Measurements from ENCODE around the gene TOX3. TPM values are rescaled to one million over a fixed set of nuclear protein-coding genes. Genes with fewer than 3 reads are reported as not detected.

The TOX3 gene
- total RNA-seq, 1 experiment from 2014 or later: 20.2 TPM

DNA sequence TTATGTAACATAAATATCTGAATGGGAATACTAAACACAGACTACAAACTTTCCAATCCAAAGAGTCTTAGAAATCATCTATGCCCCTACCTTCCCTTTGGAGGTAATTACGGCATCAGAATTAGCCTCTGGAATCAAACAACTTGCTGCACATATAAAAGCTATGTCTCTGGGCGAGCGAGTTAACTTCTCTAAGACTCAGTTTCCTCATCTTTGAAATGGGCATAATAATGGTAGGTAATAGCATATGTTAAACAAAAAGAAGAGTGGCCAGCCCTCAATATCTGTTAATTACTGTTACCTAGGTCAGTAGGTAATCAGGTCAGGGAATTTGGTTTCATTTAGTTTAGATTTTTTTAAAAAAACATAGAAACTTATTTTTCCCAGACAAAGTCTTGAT, 153.5 kb downstream of the TOX3 start:
- WGBS (ENCODE audit: extremely low coverage, insufficient read length, low lambda C conversion rate): no CpG with 5 or more reads among the region's 3 CpGs
- no peaks in the 10 kb centered on the region for H3K79me2 ChIP-seq (ENCODE audit: insufficient read depth, low read length)

More for the DNA sequence above, 153.5 kb downstream of the TOX3 start:
- H2BK12ac ChIP-seq (ENCODE audit: insufficient read length, low read depth, low read length): no peak overlapping the region
- no peak overlapping the region for H3K23ac ChIP-seq (ENCODE audit: insufficient read length, low read depth, low read length)
- no peaks in the 10 kb centered on the region for H4K20me1 ChIP-seq (ENCODE audit: control insufficient read depth, insufficient read depth, insufficient read length)
- peaks cover 2% of the 10 kb centered on the region; the same call in 1 of the 2 replicates for H3K27me3 Mint-ChIP-seq (ENCODE audit: low read depth)
- no peak overlapping the region for H3K27ac Mint-ChIP-seq
- no peak overlapping the region for H2BK20ac ChIP-seq (ENCODE audit: low read depth, low read length, poor library complexity, severe bottlenecking)
- H3K23me2 ChIP-seq (ENCODE audit: insufficient read length, low read depth, low read length, poor library complexity, severe bottlenecking): no peaks in the 10 kb centered on the region
- H3K18ac ChIP-seq (ENCODE audit: insufficient read length, low read depth, low read length): no peak overlapping the region
- no peaks in the 10 kb centered on the region for H3K4me1 ChIP-seq (ENCODE audit: insufficient read depth, low read length)
- DNase-seq: no peak
- H3K9me3 ChIP-seq (ENCODE audit: control insufficient read depth, low read depth, low read length): no peaks in the 10 kb centered on the region
- no peak overlapping the region for H2AK5ac ChIP-seq (ENCODE audit: insufficient read length, low read length)
- H3K79me1 ChIP-seq (ENCODE audit: insufficient read depth, low read depth, low read length, poor library complexity, severe bottlenecking): no peaks in the 10 kb centered on the region
- H2AFZ ChIP-seq (ENCODE audit: low read length): no peak overlapping the region
- no peak overlapping the region for H3T11ph ChIP-seq (ENCODE audit: low read length)
- H4K91ac ChIP-seq (ENCODE audit: insufficient read length, low read depth, low read length): no peak overlapping the region
- no peak overlapping the region for H4K5ac ChIP-seq (ENCODE audit: insufficient read length, low read depth, low read length)
- no peak overlapping the region for H2BK120ac ChIP-seq (ENCODE audit: low read depth, low read length, poor library complexity, severe bottlenecking)
- no peak overlapping the region for H2BK15ac ChIP-seq (ENCODE audit: low read depth, low read length)
- H3K9ac ChIP-seq (ENCODE audit: extremely low read depth, insufficient read length, low read length): no peak overlapping the region
- H3K9me3 Mint-ChIP-seq: no peaks in the 10 kb centered on the region
- H3K4me1 Mint-ChIP-seq: peaks cover 0 to under 1% of the 10 kb centered on the region in 2 experiments; a peak in 1 of 4 replicates
- no peak for TF ChIP-seq CTCF (conservative IDR thresholded peaks at IDR 0.05)
- no peak overlapping the region for H3K56ac ChIP-seq (ENCODE audit: insufficient read length, low read depth, low read length)
- no peak overlapping the region for H3K4me3 Mint-ChIP-seq
- H2BK5ac ChIP-seq (ENCODE audit: insufficient read length, low read length): no peak overlapping the region
- H3K27ac ChIP-seq (ENCODE audit: insufficient read length, low read depth, low read length): no peak overlapping the region
- no peak overlapping the region for H3K14ac ChIP-seq (ENCODE audit: insufficient read depth, low read length)
- no peaks in the 10 kb centered on the region; a peak in 1 of 7 replicates for H3K36me3 Mint-ChIP-seq (ENCODE audit: insufficient read depth in 1 of 3, low read depth in 3 of 3)
- no peak overlapping the region for H3K4me2 ChIP-seq (ENCODE audit: insufficient read depth, insufficient read length, low read length)
- no peak overlapping the region for H3K4ac ChIP-seq (ENCODE audit: low read depth, low read length)
- no peaks in the 10 kb centered on the region for H3K27me3 ChIP-seq (ENCODE audit: insufficient read depth, low read length)
- no peak overlapping the region for H4K8ac ChIP-seq (replicated peaks; ENCODE audit: insufficient read length, low read depth, low read length)

All from H9 (cell line).